K562 (cell line): Measurements from ENCODE around the gene ZBTB20. TPM values are rescaled to one million over a fixed set of nuclear protein-coding genes. Genes with fewer than 3 reads are reported as not detected.

Source experiments
- ATAC-seq: fragments of 200-7000 bp; cut with Tn5 transposase; 3 replicates; pipeline ENCODE4 v1.9.1; 2020; ENCODE audit warnings: moderate library complexity
- BruUV-seq: library from RNA; stranded (reverse); fragments of 400-500 nt; replicated peaks from 2 replicates; lab custom pipeline; 2021; lab: Mats Ljungman, UMichigan
- CTCF ChIA-PET: fragments of 300-600 bp; formaldehyde crosslinking; extraction: SDS; loops from one replicate; lab custom pipeline; 2021; ENCODE audit warnings: low intra/inter-chr PET ratio; lab: Yijun Ruan, JAX
- POLR2A ChIA-PET: fragments of 300-600, 350-650 bp; sonication (Branson Sonifier 250); formaldehyde crosslinking; extraction: SDS; loops from one replicate; lab custom pipeline; 2021; ENCODE audit warnings: antibody characterized with exemption, inconsistent platforms; lab: Yijun Ruan, JAX
- DNase-seq, 4 experiments: peaks; one replicate each; pipeline versions ENCODE4 v3.0.0 to v3.0.0-alpha.2; 2011 to 2018; ENCODE audit warnings: low spot score in 3 of 4, mixed read lengths in 3 of 4; ENCODE audit errors: extremely low read depth in 1 of 4
- FAIRE-seq: peaks from 2 replicates; lab custom pipeline; 2011; peaks lifted over from hg19 to GRCh38; lab: Jason Lieb, UNC
- H2AFZ ChIP-seq: 2 replicates; pipeline ENCODE4 v1.6.0; 2011; ENCODE audit warnings: low read depth, low read length, control low read depth, inconsistent platforms
- H3K27ac ChIP-seq: fragments of 200-600 bp; 3 replicates; pipeline ENCODE4 v1.8.0; 2011; ENCODE audit warnings: low read depth, mild to moderate bottlenecking, control low read depth, inconsistent platforms, low read length, moderate library complexity, mixed read lengths; ENCODE audit errors: extremely low read depth
- H3K27me3 ChIP-seq, 2 experiments: fragments of 300-600 bp in 1 of 2; 2 replicates in 1 of 2; 3 replicates in 1 of 2; pipeline versions ENCODE4 v1.6.0 to v1.8.0; 2011; ENCODE audit warnings: inconsistent platforms in 2 of 2, low read length in 2 of 2, mild to moderate bottlenecking in 1 of 2, mixed read lengths in 1 of 2, moderate library complexity in 1 of 2; ENCODE audit not compliant: control insufficient read depth in 2 of 2, insufficient read depth in 2 of 2
- H3K36me3 ChIP-seq: fragments of 300-600 bp; 3 replicates; pipeline ENCODE4 v1.8.0; 2011; ENCODE audit warnings: mild to moderate bottlenecking, low read length, inconsistent platforms; ENCODE audit not compliant: control insufficient read depth, insufficient read depth
- H3K4me1 ChIP-seq, 2 experiments: fragments of 200-600 bp in 1 of 2; replicated peaks in 1 of 2; 2 replicates in 1 of 2; 3 replicates in 1 of 2; pipeline versions ENCODE4 v1.5.1 to v1.8.0; 2011; ENCODE audit warnings: inconsistent platforms in 2 of 2, low read length in 2 of 2, mild to moderate bottlenecking in 1 of 2, mixed read lengths in 1 of 2, moderate library complexity in 1 of 2; ENCODE audit not compliant: control insufficient read depth in 2 of 2, insufficient read depth in 2 of 2
- H3K4me2 ChIP-seq: 2 replicates; pipeline ENCODE4 v1.6.1; 2011; ENCODE audit warnings: low read length, control low read depth, inconsistent platforms, mixed read lengths; ENCODE audit not compliant: insufficient read depth
- H3K4me3 ChIP-seq: fragments of 200-600 bp; sonication (generic), shearing (Covaris generic); 2 replicates; pipeline ENCODE4 v1.5.1; 2016; ENCODE audit warnings: control low read depth, inconsistent platforms
- H3K79me2 ChIP-seq: fragments of 200-600 bp; 3 replicates; pipeline ENCODE4 v1.8.0; 2011; ENCODE audit warnings: low read length, inconsistent platforms; ENCODE audit not compliant: control insufficient read depth, insufficient read depth
- H3K9ac ChIP-seq, 2 experiments: 2 replicates each; pipeline versions ENCODE4 v1.6.0 to v1.6.1; 2011; ENCODE audit warnings: low read depth in 2 of 2, low read length in 2 of 2, control low read depth in 1 of 2, inconsistent platforms in 1 of 2, mild to moderate bottlenecking in 1 of 2, mixed read lengths in 1 of 2; ENCODE audit not compliant: insufficient read depth in 1 of 2
- H3K9me1 ChIP-seq: one replicate; pipeline ENCODE4 v1.6.0; 2011; ENCODE audit warnings: inconsistent platforms, mild to moderate bottlenecking, low read length, moderate library complexity; ENCODE audit not compliant: control insufficient read depth, insufficient read depth
- H3K9me3 ChIP-seq: replicated peaks from 2 replicates; pipeline ENCODE4 v1.5.1; 2011; ENCODE audit warnings: low read depth, low read length, inconsistent platforms; ENCODE audit not compliant: control insufficient read depth, insufficient read depth
- H4K20me1 ChIP-seq: replicated peaks from 2 replicates; pipeline ENCODE4 v1.6.1; 2011; ENCODE audit warnings: low read length, inconsistent platforms, mixed read lengths; ENCODE audit not compliant: control insufficient read depth, insufficient read depth
- ATF7 ChIP-seq: fragments of 450-650 bp; IDR thresholded peaks from 2 replicates; pipeline ENCODE4 v1.7.1; 2014; ENCODE audit warnings: mild to moderate bottlenecking, moderate library complexity
- BDP1 ChIP-seq: IDR thresholded peaks from 3 replicates; pipeline ENCODE4 v1.6.1; 2011; ENCODE audit not compliant: insufficient read length, insufficient read depth
- CBFB ChIP-seq: sonication (generic); formaldehyde crosslinking; IDR thresholded peaks from 2 replicates; pipeline ENCODE4 v1.4.0; 2020; ENCODE audit warnings: mild to moderate bottlenecking, missing genetic modification reagents
- CUX1 ChIP-seq: fragments of 200-800 bp; sonication (Bioruptor generic); IDR thresholded peaks from 2 replicates; pipeline ENCODE4 v1.6.1; 2016; ENCODE audit warnings: missing genetic modification characterization, missing compliant biosample characterization
- ETV1 ChIP-seq: fragments of 450-650 bp; conservative IDR thresholded peaks from 2 replicates; pipeline ENCODE4 v1.6.1; 2016; ENCODE audit warnings: missing genetic modification characterization, control low read depth, low read depth, missing compliant biosample characterization
- ETV6 ChIP-seq, 3 experiments: fragments of 150-350 bp in 1 of 3; sonication (generic) in 1 of 3; formaldehyde crosslinking in 1 of 3; IDR thresholded peaks; 2 replicates each; pipeline versions ENCODE4 v1.6.1 to v1.8.0; 2014 to 2022; ENCODE audit warnings: borderline replicate concordance in 2 of 3, low read depth in 2 of 3, antibody characterized with exemption in 1 of 3, low read length in 1 of 3, mild to moderate bottlenecking in 1 of 3, missing genetic modification reagents in 1 of 3
- GATAD2A ChIP-seq: fragments of 450-650 bp; IDR thresholded peaks from 2 replicates; pipeline ENCODE4 v1.6.1; 2017
- HNRNPL ChIP-seq: fragments of 200-400 bp; formaldehyde crosslinking; IDR thresholded peaks from 2 replicates; pipeline ENCODE4 v1.6.1; 2017; ENCODE audit warnings: low read depth, mild to moderate bottlenecking, low read length
- HOXB6 ChIP-seq: fragments of 250-450 bp; sonication (Bioruptor Pico); IDR thresholded peaks from 2 replicates; pipeline ENCODE4 v1.5.1; 2022; ENCODE audit warnings: mild to moderate bottlenecking, borderline replicate concordance
- NFE2 ChIP-seq: IDR thresholded peaks from 2 replicates; pipeline ENCODE4 v1.6.1; 2014; ENCODE audit warnings: antibody characterized with exemption, low read depth
- PHB ChIP-seq: fragments of 250-450 bp; sonication (Bioruptor Pico); IDR thresholded peaks from 2 replicates; pipeline ENCODE4 v1.5.0; 2021
- PHF8 ChIP-seq: fragments of 200-600 bp; sonication (generic); IDR thresholded peaks from 2 replicates; pipeline ENCODE4 v1.6.1; 2012; ENCODE audit warnings: mixed run types, mild to moderate bottlenecking, inconsistent platforms, low read length, moderate library complexity, borderline replicate concordance
- SMARCC2 ChIP-seq: fragments of 450-650 bp; IDR thresholded peaks from 2 replicates; pipeline ENCODE4 v1.6.1; 2017; ENCODE audit warnings: antibody characterized with exemption, moderate library complexity, mild to moderate bottlenecking, low read depth
- TFAP4 ChIP-seq: sonication (generic); formaldehyde crosslinking; IDR thresholded peaks from 2 replicates; pipeline ENCODE4 v1.8.0; 2022; ENCODE audit warnings: missing genetic modification reagents, mild to moderate bottlenecking, moderate library complexity, borderline replicate concordance
- ZNF780A ChIP-seq: fragments of 250-450 bp; sonication (Bioruptor Pico); IDR thresholded peaks from 2 replicates; pipeline ENCODE4 v1.5.0; 2021; ENCODE audit warnings: mild to moderate bottlenecking
- WGBS: fragments of 100-300 bp; shearing (Covaris generic); methylation state at CpG from one replicate; pipeline ENCODE4 v1.1.6; 2016; ENCODE audit warnings: low coverage, mixed read lengths; ENCODE audit not compliant: insufficient coverage; ENCODE audit errors: missing lambda C conversion rate; 5-methylcytosine and 5-hydroxymethylcytosine counted together
- in situ Hi-C: fragments of 300-500 bp; cut with MboI; formaldehyde crosslinking; loops from 4 replicates; pipeline ENCODE4 v1.15.0; 2018; ENCODE audit warnings: inconsistent platforms, mixed read lengths
- intact Hi-C: fragments of 100-400 bp; cut with micrococcal nuclease; formaldehyde crosslinking; loops from 2 replicates; pipeline ENCODE4 v1.14.2; 2022
- polyA plus RNA-seq, 8 experiments: library from polyadenylated mRNA; depleted of rRNA in 4 of 8; stranded (reverse) in 5 of 8; unstranded in 3 of 8; fragments of >200 nt; fragmentation: Nextera tagmentation in 2 of 8; fragmentation: Illumina TruSeq in 1 of 8; extraction: Ambion mirVana in 2 of 8; extraction: Trizol in 1 of 8; gene quantifications; 2 replicates each; pipeline versions ENCODE4 v1.2.1 to v1.2.3, GENCODE V29; 2011 to 2014; ENCODE audit warnings: inconsistent platforms in 1 of 8, missing spikeins in 1 of 8
- total RNA-seq, 7 experiments: library from RNA; depleted of rRNA in 6 of 7; stranded (reverse); fragments of >200 nt in 6 of 7; fragmentation: Illumina TruSeq in 2 of 7; extraction: Trizol in 2 of 7; gene quantifications; 2 replicates each; pipeline versions ENCODE4 v1.2.1 to v1.2.3, GENCODE V29; 2011 to 2021; ENCODE audit warnings: low replicate concordance in 1 of 7

The ZBTB20 gene
- total and polyA plus RNA-seq, 9 of the 15 experiments (the other 6 are each of a cell fraction or from before 2014, with no cell fraction given), result 0.17 to 1.7 (median 0.45) TPM

DNA sequence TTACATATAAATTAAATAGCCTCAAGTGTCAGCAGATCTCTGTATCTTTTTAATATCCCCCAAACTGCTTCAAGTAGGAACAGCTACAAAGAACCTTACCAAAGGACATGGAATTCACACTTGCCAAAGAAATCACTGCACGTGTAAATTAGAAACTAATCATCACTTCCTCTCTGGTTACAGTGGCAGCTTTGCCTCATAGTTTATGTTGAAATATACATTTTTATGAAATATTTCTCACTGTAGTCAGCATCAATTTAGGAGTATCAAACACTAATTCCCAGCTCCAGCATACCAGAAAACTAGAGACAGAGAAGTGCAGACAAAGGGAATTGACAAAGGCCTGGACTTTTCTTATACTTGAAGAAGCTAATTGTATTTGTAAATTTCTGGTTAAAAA is 592.4 kb downstream of the ZBTB20 start:
- FAIRE-seq (no peak), DNase-seq (no peak), ATAC-seq (no peak)
- no peaks in the 10 kb centered on the region for H3K9me1 ChIP-seq
- 9% methylated on average over 1 of the region's 1 CpG for WGBS
- POLR2A ChIA-PET, result no interaction called here
- H4K20me1 ChIP-seq, result no peaks in the 10 kb centered on the region
- BruUV-seq, result no TSS peak
- H3K4me3 ChIP-seq, result no peak overlapping the region
- no peaks in the 10 kb centered on the region for H3K36me3 ChIP-seq
- H3K9me3 ChIP-seq, result no peaks in the 10 kb centered on the region
- no peak overlapping the region for H3K4me2 ChIP-seq
- intact Hi-C loops, result no loop called here
- in situ Hi-C loops, result no loop called here
- CTCF ChIA-PET, result no interaction called here
- H3K27me3 ChIP-seq, result no peaks in the 10 kb centered on the region
- H2AFZ ChIP-seq, result no peak overlapping the region
- H3K4me1 ChIP-seq, result no peaks in the 10 kb centered on the region
- no peak overlapping the region for H3K9ac ChIP-seq
- no peaks in the 10 kb centered on the region for H3K79me2 ChIP-seq
- no peak overlapping the region for H3K27ac ChIP-seq
- TF ChIP-seq CUX1 (CRISPR knock-in tag), result no peak
- TF ChIP-seq SMARCC2, result no peak
- no peak for TF ChIP-seq CBFB (CRISPR knock-in tag)
- no peak for TF ChIP-seq ATF7
- TF ChIP-seq GATAD2A, result no peak
- TF ChIP-seq HOXB6 (CRISPR knock-in tag), result no peak
- no peak for TF ChIP-seq ETV1 (tag)
- no peak for TF ChIP-seq NFE2
- no peak for TF ChIP-seq PHB (CRISPR knock-in tag)
- TF ChIP-seq BDP1, result no peak
- TF ChIP-seq ETV6 (IDR thresholded peaks at IDR 0.05; ENCODE audit: borderline replicate concordance in 1 of 2, low read depth in 2 of 2, low read length in 1 of 2), result no peak
- TF ChIP-seq ETV6 (CRISPR knock-in tag; IDR thresholded peaks at IDR 0.05; ENCODE audit: borderline replicate concordance), result no peak
- no peak for TF ChIP-seq HNRNPL
- no peak for TF ChIP-seq ZNF780A
- TF ChIP-seq TFAP4, result no peak
- no peak for TF ChIP-seq PHF8
